ENCODE measurements around the gene S100A11.

GRCh38 chr1:152021569-152021968, 15.2 kb downstream of the S100A11 start:
- no peak for TF ChIP-seq EZH2 (IDR thresholded peaks at IDR 0.05; ENCODE audit: borderline replicate concordance, low read length)
- TF ChIP-seq, protein P1, sequence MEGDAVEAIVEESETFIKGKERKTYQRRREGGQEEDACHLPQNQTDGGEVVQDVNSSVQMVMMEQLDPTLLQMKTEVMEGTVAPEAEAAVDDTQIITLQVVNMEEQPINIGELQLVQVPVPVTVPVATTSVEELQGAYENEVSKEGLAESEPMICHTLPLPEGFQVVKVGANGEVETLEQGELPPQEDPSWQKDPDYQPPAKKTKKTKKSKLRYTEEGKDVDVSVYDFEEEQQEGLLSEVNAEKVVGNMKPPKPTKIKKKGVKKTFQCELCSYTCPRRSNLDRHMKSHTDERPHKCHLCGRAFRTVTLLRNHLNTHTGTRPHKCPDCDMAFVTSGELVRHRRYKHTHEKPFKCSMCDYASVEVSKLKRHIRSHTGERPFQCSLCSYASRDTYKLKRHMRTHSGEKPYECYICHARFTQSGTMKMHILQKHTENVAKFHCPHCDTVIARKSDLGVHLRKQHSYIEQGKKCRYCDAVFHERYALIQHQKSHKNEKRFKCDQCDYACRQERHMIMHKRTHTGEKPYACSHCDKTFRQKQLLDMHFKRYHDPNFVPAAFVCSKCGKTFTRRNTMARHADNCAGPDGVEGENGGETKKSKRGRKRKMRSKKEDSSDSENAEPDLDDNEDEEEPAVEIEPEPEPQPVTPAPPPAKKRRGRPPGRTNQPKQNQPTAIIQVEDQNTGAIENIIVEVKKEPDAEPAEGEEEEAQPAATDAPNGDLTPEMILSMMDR (conservative IDR thresholded peaks at IDR 0.05 in 1 of 2, IDR thresholded peaks at IDR 0.05 in 1 of 2; ENCODE audit: extremely low read depth in 1 of 2, insufficient read depth in 1 of 2, low read depth in 1 of 2, low read length in 2 of 2), result no peak

All from mammary epithelial cell (primary cell).